Mesendoderm (in vitro differentiated cells): Measurements from ENCODE around the gene S100A12.

Source experiments
- DNase-seq: peaks from one replicate; pipeline ENCODE4 v3.0.0; 2013
- H2AK5ac ChIP-seq: 2 replicates; pipeline ENCODE4 v1.6.1; 2013; ENCODE audit warnings: low read length, inconsistent platforms
- H2BK120ac ChIP-seq: 2 replicates; pipeline ENCODE4 v1.6.1; 2013; ENCODE audit warnings: low read depth, mild to moderate bottlenecking, low read length, moderate library complexity, mixed read lengths
- H2BK15ac ChIP-seq: replicated peaks from 2 replicates; pipeline ENCODE4 v1.6.1; 2013; ENCODE audit warnings: low read depth, mild to moderate bottlenecking, moderate library complexity
- H2BK5ac ChIP-seq: 2 replicates; pipeline ENCODE4 v1.6.1; 2013; ENCODE audit warnings: low read length, inconsistent platforms
- H3K18ac ChIP-seq: 2 replicates; pipeline ENCODE4 v1.6.1; 2013; ENCODE audit warnings: mild to moderate bottlenecking, low read length, mixed read lengths
- H3K23ac ChIP-seq: one replicate; pipeline ENCODE4 v1.6.1; 2013; ENCODE audit warnings: low read length
- H3K27ac ChIP-seq: 2 replicates; pipeline ENCODE4 v1.5.1; 2013; ENCODE audit warnings: low read depth, mild to moderate bottlenecking, inconsistent platforms, low read length, moderate library complexity
- H3K27me3 ChIP-seq: 2 replicates; pipeline ENCODE4 v1.6.1; 2013; ENCODE audit warnings: low read length, control low read depth, mild to moderate bottlenecking, inconsistent platforms; ENCODE audit not compliant: insufficient read depth, poor library complexity
- H3K36me3 ChIP-seq: 2 replicates; pipeline ENCODE4 v1.6.1; 2013; ENCODE audit warnings: low read length, inconsistent platforms; ENCODE audit not compliant: control insufficient read depth, insufficient read depth
- H3K4ac ChIP-seq: one replicate; pipeline ENCODE4 v1.6.1; 2013; ENCODE audit warnings: low read depth, mild to moderate bottlenecking, low read length, moderate library complexity
- H3K4me1 ChIP-seq: 2 replicates; pipeline ENCODE4 v1.6.1; 2013; ENCODE audit warnings: low read depth, low read length, inconsistent platforms; ENCODE audit not compliant: control insufficient read depth
- H3K4me2 ChIP-seq: 2 replicates; pipeline ENCODE4 v1.6.1; 2013; ENCODE audit warnings: low read length
- H3K4me3 ChIP-seq: 2 replicates; pipeline ENCODE4 v1.5.1; 2013; ENCODE audit warnings: mild to moderate bottlenecking, low read length
- H3K56ac ChIP-seq: one replicate; pipeline ENCODE4 v1.6.1; 2013; ENCODE audit warnings: low read length
- H3K79me1 ChIP-seq: 2 replicates; pipeline ENCODE4 v1.6.1; 2013; ENCODE audit warnings: low read length, inconsistent platforms
- H3K79me2 ChIP-seq: 2 replicates; pipeline ENCODE4 v1.6.1; 2013; ENCODE audit warnings: mild to moderate bottlenecking, low read length; ENCODE audit not compliant: control insufficient read depth, insufficient read depth
- H3K9ac ChIP-seq: 2 replicates; pipeline ENCODE4 v1.6.1; 2013; ENCODE audit warnings: low read length, inconsistent platforms
- H4K5ac ChIP-seq: one replicate; pipeline ENCODE4 v1.6.1; 2013; ENCODE audit warnings: low read length
- H4K8ac ChIP-seq: one replicate; pipeline ENCODE4 v1.6.1; 2013; ENCODE audit warnings: low read depth, mild to moderate bottlenecking, control low read depth, low read length, moderate library complexity
- WGBS: extraction: QIAGEN DNeasy Blood & Tissue Kit; methylation state at CpG from one replicate; pipeline ENCODE4 v1.1.7; 2013; ENCODE audit warnings: low lambda C conversion rate, missing lambda C conversion rate; ENCODE audit not compliant: insufficient coverage; ENCODE audit errors: extremely low coverage; 5-methylcytosine and 5-hydroxymethylcytosine counted together

S100A12 gene

DNA sequence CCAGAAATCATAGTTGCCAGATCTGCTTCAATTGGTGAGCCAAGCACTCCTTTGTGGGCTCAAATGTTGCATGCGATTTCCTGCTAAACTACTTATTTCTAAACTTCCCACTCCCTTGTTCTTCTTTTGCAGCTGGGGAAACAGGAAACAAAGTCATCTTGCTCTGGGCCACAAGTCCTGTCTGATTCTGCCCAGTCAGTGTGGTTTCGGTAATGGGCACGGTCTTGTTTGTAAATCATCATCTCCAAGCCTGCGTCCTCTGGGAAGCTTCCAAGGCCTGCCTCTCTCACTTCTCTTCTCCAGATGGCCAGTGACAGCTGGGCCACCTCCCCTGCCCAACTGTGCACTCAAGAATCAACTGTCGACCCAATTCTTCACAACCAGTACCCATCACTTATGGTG lies 11.1 kb upstream of the S100A12 start:
- no peak for DNase-seq
- Histone ChIP-seq H4K5ac (no peak overlapping the region), H2AK5ac (no peak overlapping the region), H3K23ac (no peak overlapping the region), H3K4ac (no peak overlapping the region), H2BK120ac (no peak overlapping the region), H3K27me3 (no peaks in the 10 kb centered on the region), H3K4me3 (no peak overlapping the region), H3K4me1 (no peaks in the 10 kb centered on the region), H4K8ac (no peak overlapping the region), H2BK15ac (no peak overlapping the region), H3K79me1 (no peaks in the 10 kb centered on the region), H3K4me2 (no peak overlapping the region), H3K36me3 (no peaks in the 10 kb centered on the region), H2BK5ac (no peak overlapping the region), H3K79me2 (no peaks in the 10 kb centered on the region), H3K9ac (no peak overlapping the region), H3K27ac (no peak overlapping the region), H3K18ac (no peak overlapping the region), H3K56ac (no peak overlapping the region)
- WGBS, result no CpG with 5 or more reads among the region's 5 CpGs

DNA sequence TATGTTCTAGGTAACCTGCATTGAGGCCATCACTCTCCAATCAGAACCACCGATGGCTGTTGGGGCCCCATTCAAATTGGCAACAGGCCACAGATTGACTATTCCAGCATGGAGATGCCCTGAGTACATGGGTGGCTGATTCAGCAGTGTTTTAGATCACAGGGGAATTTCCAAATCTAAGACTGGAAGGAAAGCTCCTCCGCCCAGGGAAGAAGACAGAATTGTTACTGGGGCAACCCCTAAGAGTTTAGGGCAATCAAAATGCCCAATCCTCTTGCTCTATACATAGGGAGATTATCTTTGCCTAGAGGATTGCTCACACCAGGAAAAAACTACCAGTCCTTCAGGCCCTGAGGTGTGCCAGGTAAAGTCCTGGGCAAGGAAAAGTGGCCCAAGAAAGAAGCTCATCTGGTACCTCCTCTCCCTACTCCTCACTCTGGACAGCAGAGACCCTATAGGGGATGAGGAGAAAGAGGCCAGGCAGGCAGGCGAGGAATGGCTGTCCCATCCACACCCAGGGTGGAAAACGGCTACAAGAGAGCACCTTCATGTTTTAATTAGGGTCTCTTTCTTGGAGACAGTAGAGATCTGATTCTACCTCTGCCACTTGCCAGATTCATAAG lies 9.6 kb upstream of the S100A12 start:
- DNase-seq, result no peak
- Histone ChIP-seq H3K4me2 (no peak overlapping the region), H2BK120ac (no peak overlapping the region), H3K4me1 (no peaks in the 10 kb centered on the region), H3K79me2 (no peaks in the 10 kb centered on the region), H2BK5ac (no peak overlapping the region), H3K27ac (no peak overlapping the region), H3K4ac (no peak overlapping the region), H2AK5ac (no peak overlapping the region), H4K5ac (no peak overlapping the region), H2BK15ac (no peak overlapping the region), H3K27me3 (no peaks in the 10 kb centered on the region), H3K9ac (no peak overlapping the region), H4K8ac (no peak overlapping the region), H3K36me3 (no peaks in the 10 kb centered on the region), H3K4me3 (no peak overlapping the region), H3K18ac (no peak overlapping the region), H3K56ac (no peak overlapping the region), H3K23ac (no peak overlapping the region), H3K79me1 (no peaks in the 10 kb centered on the region)
- WGBS, result no CpG with 5 or more reads among the region's 4 CpGs

DNA sequence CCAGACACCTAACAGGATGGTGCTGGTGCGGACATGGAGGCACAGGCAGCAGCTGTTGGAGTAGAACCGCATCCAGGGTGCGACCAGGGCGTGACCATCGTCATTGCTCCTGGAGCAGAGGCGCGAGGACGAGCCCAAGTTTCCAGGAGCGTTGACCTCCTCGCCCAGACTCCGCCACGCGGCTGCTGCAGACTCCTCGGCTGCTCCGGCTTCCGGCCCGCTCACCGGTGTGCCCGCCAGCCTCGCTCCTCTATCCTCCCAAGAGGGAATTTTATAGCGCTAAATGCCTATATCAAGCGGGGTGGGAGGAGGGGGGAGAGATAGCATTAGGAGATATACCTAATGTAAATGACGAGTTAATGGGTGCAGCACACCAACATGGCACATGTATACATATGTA lies 5.3 kb upstream of the S100A12 start:
- H2BK5ac ChIP-seq, result no peak overlapping the region
- no peak overlapping the region for H3K4ac ChIP-seq
- H3K79me1 ChIP-seq, result no peaks in the 10 kb centered on the region
- H4K8ac ChIP-seq, result no peak overlapping the region
- no peak overlapping the region for H4K5ac ChIP-seq
- no peak overlapping the region for H3K23ac ChIP-seq
- no peak overlapping the region for H2AK5ac ChIP-seq
- H3K79me2 ChIP-seq, result no peaks in the 10 kb centered on the region
- H3K36me3 ChIP-seq, result no peaks in the 10 kb centered on the region
- no peak overlapping the region for H2BK120ac ChIP-seq
- H2BK15ac ChIP-seq, result no peak overlapping the region
- H3K27me3 ChIP-seq, result no peaks in the 10 kb centered on the region
- H3K27ac ChIP-seq, result no peak overlapping the region
- no peaks in the 10 kb centered on the region for H3K4me1 ChIP-seq
- H3K18ac ChIP-seq, result no peak overlapping the region
- no peak for DNase-seq
- WGBS, result no CpG with 5 or more reads among the region's 23 CpGs
- no peak overlapping the region for H3K9ac ChIP-seq
- H3K56ac ChIP-seq, result no peak overlapping the region
- H3K4me2 ChIP-seq, result no peak overlapping the region
- H3K4me3 ChIP-seq, result no peak overlapping the region

DNA sequence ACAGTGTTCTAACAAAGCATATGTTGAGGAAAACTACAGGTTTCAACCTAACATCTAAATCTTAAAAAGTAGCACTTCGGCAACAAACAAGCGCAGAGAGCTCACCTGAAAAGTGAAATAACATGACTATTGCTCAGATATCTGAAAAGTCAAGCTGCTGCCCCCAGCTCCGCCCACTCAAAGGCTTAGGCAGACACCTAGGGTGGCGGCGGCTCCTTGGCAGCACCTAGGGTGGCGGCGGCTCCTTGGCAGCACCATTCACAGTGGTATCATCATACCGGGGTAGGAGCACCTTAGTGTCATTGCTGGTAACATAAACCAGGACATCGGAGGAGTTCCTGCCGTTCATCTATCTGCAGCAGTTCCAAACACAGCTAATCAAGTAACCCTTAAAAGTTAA lies 4.2 kb upstream of the S100A12 start:
- Histone ChIP-seq H3K27me3 (no peaks in the 10 kb centered on the region), H4K5ac (no peak overlapping the region), H2BK15ac (no peak overlapping the region), H3K36me3 (no peaks in the 10 kb centered on the region), H2AK5ac (no peak overlapping the region), H2BK5ac (no peak overlapping the region), H3K79me1 (no peaks in the 10 kb centered on the region), H3K4me2 (no peak overlapping the region), H3K23ac (no peak overlapping the region), H4K8ac (no peak overlapping the region), H3K18ac (no peak overlapping the region), H3K4ac (no peak overlapping the region), H3K56ac (no peak overlapping the region), H2BK120ac (no peak overlapping the region), H3K4me3 (no peak overlapping the region), H3K27ac (no peak overlapping the region), H3K9ac (no peak overlapping the region), H3K79me2 (no peaks in the 10 kb centered on the region), H3K4me1 (no peaks in the 10 kb centered on the region)
- DNase-seq, result no peak
- WGBS, result no CpG with 5 or more reads among the region's 10 CpGs

DNA sequence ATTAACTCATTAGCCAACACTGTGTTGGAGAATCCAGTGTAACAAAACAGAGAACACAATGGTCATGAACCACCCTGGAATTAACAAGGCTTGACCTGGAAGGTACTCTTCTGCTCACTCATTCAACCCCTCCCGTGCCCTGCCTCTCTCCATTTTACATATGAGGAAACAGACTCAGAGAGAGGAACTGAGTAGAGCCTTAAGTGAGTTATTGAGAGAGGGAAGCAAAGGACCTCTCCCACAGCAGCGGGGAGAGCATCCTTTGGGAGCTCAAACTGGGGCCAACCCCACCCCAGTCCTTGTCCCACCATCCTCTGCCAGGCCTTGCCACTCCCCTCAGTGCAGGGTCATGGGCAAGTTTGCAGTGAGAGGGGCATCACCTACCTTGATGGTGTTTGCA lies 1.4 kb downstream of the S100A12 start:
- no peak overlapping the region for H3K4me3 ChIP-seq
- H3K79me2 ChIP-seq, result no peaks in the 10 kb centered on the region
- H2BK5ac ChIP-seq, result no peak overlapping the region
- H3K56ac ChIP-seq, result no peak overlapping the region
- H2BK120ac ChIP-seq, result no peak overlapping the region
- no peak overlapping the region for H3K4ac ChIP-seq
- no peaks in the 10 kb centered on the region for H3K4me1 ChIP-seq
- no peak overlapping the region for H3K27ac ChIP-seq
- no peak overlapping the region for H3K23ac ChIP-seq
- H3K27me3 ChIP-seq, result no peaks in the 10 kb centered on the region
- no peak overlapping the region for H2BK15ac ChIP-seq
- no peak for DNase-seq
- no peak overlapping the region for H3K4me2 ChIP-seq
- H2AK5ac ChIP-seq, result no peak overlapping the region
- H3K18ac ChIP-seq, result no peak overlapping the region
- H3K36me3 ChIP-seq, result no peaks in the 10 kb centered on the region
- H4K5ac ChIP-seq, result no peak overlapping the region
- WGBS, result no CpG with 5 or more reads among the region's 2 CpGs
- H3K9ac ChIP-seq, result no peak overlapping the region
- H4K8ac ChIP-seq, result no peak overlapping the region
- no peaks in the 10 kb centered on the region for H3K79me1 ChIP-seq

DNA sequence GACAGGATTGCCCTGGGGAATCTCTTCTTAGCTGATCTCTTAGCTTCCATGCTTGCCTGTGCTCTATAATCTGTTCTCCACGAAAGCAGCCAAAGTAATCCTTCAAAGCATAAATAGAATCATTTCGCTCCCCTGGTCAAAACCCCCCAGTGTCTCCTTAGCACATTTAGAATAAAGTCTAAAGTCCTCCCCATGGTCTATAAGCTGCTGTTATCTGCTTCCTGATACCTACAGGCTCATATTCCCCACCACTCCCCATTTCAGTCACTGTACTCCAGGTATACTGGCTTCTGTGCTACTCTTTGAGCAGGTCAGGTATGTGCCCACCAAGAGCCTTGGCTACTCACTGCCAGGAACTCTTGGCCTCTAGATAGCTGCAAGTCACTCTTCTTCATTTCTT lies 2.9 kb downstream of the S100A12 start:
- DNase-seq, result no peak
- no peaks in the 10 kb centered on the region for H3K27me3 ChIP-seq
- no peak overlapping the region for H2BK120ac ChIP-seq
- H3K36me3 ChIP-seq, result no peaks in the 10 kb centered on the region
- H3K79me1 ChIP-seq, result no peaks in the 10 kb centered on the region
- no peak overlapping the region for H3K27ac ChIP-seq
- no peak overlapping the region for H3K9ac ChIP-seq
- H2BK5ac ChIP-seq, result no peak overlapping the region
- H3K4me3 ChIP-seq, result no peak overlapping the region
- H3K4ac ChIP-seq, result no peak overlapping the region
- H2AK5ac ChIP-seq, result no peak overlapping the region
- H3K23ac ChIP-seq, result no peak overlapping the region
- H4K8ac ChIP-seq, result no peak overlapping the region
- H3K4me2 ChIP-seq, result no peak overlapping the region
- H3K56ac ChIP-seq, result no peak overlapping the region
- H4K5ac ChIP-seq, result no peak overlapping the region
- H3K18ac ChIP-seq, result no peak overlapping the region
- H3K79me2 ChIP-seq, result no peaks in the 10 kb centered on the region
- H3K4me1 ChIP-seq, result no peaks in the 10 kb centered on the region
- H2BK15ac ChIP-seq, result no peak overlapping the region
- WGBS, result no CpG with 5 or more reads among the region's 2 CpGs
